Astrocyte (in vitro differentiated cells and primary cell): ENCODE results near the gene SH2D3A. TPM values are rescaled to one million over a fixed set of nuclear protein-coding genes. Genes with fewer than 3 reads are reported as not detected.

Experiments used
- DNase-seq: peaks from one replicate; pipeline ENCODE4 v3.0.0-alpha.2; 2010; ENCODE audit warnings: low read depth
- FAIRE-seq: peaks from 2 replicates; lab custom pipeline; 2011; peaks lifted over from hg19 to GRCh38; lab: Jason Lieb, UNC
- H2AFZ ChIP-seq: 2 replicates; pipeline ENCODE4 v1.6.0; 2012; ENCODE audit warnings: low read depth, low read length, inconsistent platforms
- H3K27ac ChIP-seq: 2 replicates; pipeline ENCODE4 v1.5.1; 2011; ENCODE audit warnings: low read depth, low read length, inconsistent platforms
- H3K27me3 ChIP-seq: 2 replicates; pipeline ENCODE4 v1.6.0; 2011; ENCODE audit warnings: low read length, inconsistent platforms; ENCODE audit not compliant: insufficient read depth
- H3K36me3 ChIP-seq: 2 replicates; pipeline ENCODE4 v1.5.1; 2011; ENCODE audit warnings: low read length, inconsistent platforms; ENCODE audit not compliant: insufficient read depth
- H3K4me1 ChIP-seq: 2 replicates; pipeline ENCODE4 v1.5.1; 2011; ENCODE audit warnings: low read length, inconsistent platforms; ENCODE audit not compliant: insufficient read depth
- H3K4me2 ChIP-seq: 2 replicates; pipeline ENCODE4 v1.6.0; 2012; ENCODE audit warnings: low read length, inconsistent platforms
- H3K4me3 ChIP-seq: 2 replicates; pipeline ENCODE4 v1.5.1; 2011; ENCODE audit warnings: low read depth, mild to moderate bottlenecking, low read length, inconsistent platforms; ENCODE audit not compliant: insufficient read depth
- H3K79me2 ChIP-seq: 2 replicates; pipeline ENCODE4 v1.6.0; 2012; ENCODE audit warnings: mild to moderate bottlenecking, low read length, inconsistent platforms; ENCODE audit not compliant: insufficient read depth
- H3K9ac ChIP-seq: 2 replicates; pipeline ENCODE4 v1.6.0; 2012; ENCODE audit warnings: mild to moderate bottlenecking, low read length, inconsistent platforms
- H3K9me3 ChIP-seq: 2 replicates; pipeline ENCODE4 v1.5.1; 2012; ENCODE audit warnings: low read depth, mild to moderate bottlenecking, low read length, inconsistent platforms; ENCODE audit not compliant: insufficient read depth
- H4K20me1 ChIP-seq: 2 replicates; pipeline ENCODE4 v1.6.0; 2012; ENCODE audit warnings: low read length, inconsistent platforms; ENCODE audit not compliant: insufficient read depth
- H3K27ac Mint-ChIP-seq: one replicate; pipeline ENCODE4 v1.8.0; 2021; ENCODE audit warnings: mild to moderate bottlenecking, mixed read lengths; ENCODE audit not compliant: unreplicated experiment
- H3K27me3 Mint-ChIP-seq: one replicate; pipeline ENCODE4 v1.8.0; 2021; ENCODE audit warnings: low read depth, mixed read lengths; ENCODE audit not compliant: unreplicated experiment
- H3K36me3 Mint-ChIP-seq: one replicate; pipeline ENCODE4 v1.8.0; 2021; ENCODE audit warnings: low read depth, mixed read lengths; ENCODE audit not compliant: unreplicated experiment
- H3K4me1 Mint-ChIP-seq: one replicate; pipeline ENCODE4 v1.8.0; 2021; ENCODE audit warnings: low read depth, mixed read lengths; ENCODE audit not compliant: unreplicated experiment
- H3K4me3 Mint-ChIP-seq: one replicate; pipeline ENCODE4 v1.8.0; 2021; ENCODE audit warnings: mild to moderate bottlenecking, moderate library complexity, mixed read lengths; ENCODE audit not compliant: unreplicated experiment
- H3K9me3 Mint-ChIP-seq: one replicate; pipeline ENCODE4 v1.8.0; 2021; ENCODE audit warnings: mild to moderate bottlenecking, mixed read lengths; ENCODE audit not compliant: unreplicated experiment
- CTCF ChIP-seq: IDR thresholded peaks from 2 replicates; pipeline ENCODE4 v1.5.1; 2011; ENCODE audit warnings: low read depth, mild to moderate bottlenecking, inconsistent platforms, low read length, moderate library complexity; ENCODE audit not compliant: insufficient read depth
- EZH2 ChIP-seq: IDR thresholded peaks from 2 replicates; pipeline ENCODE4 v1.6.1; 2012; ENCODE audit warnings: mild to moderate bottlenecking, low read length, inconsistent platforms; ENCODE audit not compliant: insufficient read depth
- total RNA-seq: library from RNA; stranded (reverse); gene quantifications from 2 replicates; pipeline ENCODE4 v1.2.1, GENCODE V29; 2021

SH2D3A gene
- total RNA-seq, 1 donor from 2014 or later: 2.6 TPM

GRCh38 chr19:6719992-6720368, 47.3 kb downstream of the SH2D3A start:
- Histone ChIP-seq H3K9ac (no peak overlapping the region), H2AFZ (no peak overlapping the region), H4K20me1 (no peaks in the 10 kb centered on the region), H3K79me2 (no peaks in the 10 kb centered on the region), H3K4me1 (no peaks in the 10 kb centered on the region), H3K9me3 (peaks cover 4% of the 10 kb centered on the region), H3K27me3 (no peaks in the 10 kb centered on the region), H3K27ac (no peak overlapping the region), H3K4me2 (no peak overlapping the region), H3K4me3 (no peak overlapping the region), H3K36me3 (no peaks in the 10 kb centered on the region)
- H3K4me1 Mint-ChIP-seq: peaks cover 2% of the 10 kb centered on the region
- FAIRE-seq: no peak
- peaks cover 7% of the 10 kb centered on the region for H3K9me3 Mint-ChIP-seq
- H3K27me3 Mint-ChIP-seq: peaks cover 8% of the 10 kb centered on the region
- no peak for TF ChIP-seq EZH2
- TF ChIP-seq CTCF: no peak
- H3K27ac Mint-ChIP-seq: peak overlapping the region; percentile 14
- no peaks in the 10 kb centered on the region for H3K36me3 Mint-ChIP-seq
- no peak overlapping the region for H3K4me3 Mint-ChIP-seq
- no peak for DNase-seq

- no peak for DNase-seq
- FAIRE-seq: no peak
- Histone ChIP-seq H3K4me1 (no peaks in the 10 kb centered on the region), H3K9me3 (peaks cover 4% of the 10 kb centered on the region), H2AFZ (no peak overlapping the region), H3K4me2 (no peak overlapping the region), H3K4me3 (no peak overlapping the region), H3K27me3 (no peaks in the 10 kb centered on the region), H3K9ac (no peak overlapping the region), H3K79me2 (no peaks in the 10 kb centered on the region), H3K36me3 (no peaks in the 10 kb centered on the region), H3K27ac (no peak overlapping the region), H4K20me1 (no peaks in the 10 kb centered on the region)
- Mint-ChIP-seq H3K4me3 (no peak overlapping the region), H3K27ac (no peak overlapping the region), H3K36me3 (no peaks in the 10 kb centered on the region), H3K9me3 (peaks cover 7% of the 10 kb centered on the region), H3K27me3 (peaks cover 8% of the 10 kb centered on the region), H3K4me1 (peaks cover 2% of the 10 kb centered on the region)
- TF ChIP-seq CTCF: no peak
- TF ChIP-seq EZH2: no peak
Measured at GRCh38 chr19:6719540-6719861, 47.7 kb downstream of the SH2D3A start.

GRCh38 chr19:6718741-6719539, 48.3 kb downstream of the SH2D3A start:
- Histone ChIP-seq H3K79me2 (no peaks in the 10 kb centered on the region), H3K27ac (no peak overlapping the region), H3K4me1 (no peaks in the 10 kb centered on the region), H2AFZ (no peak overlapping the region), H4K20me1 (no peaks in the 10 kb centered on the region), H3K36me3 (no peaks in the 10 kb centered on the region), H3K27me3 (no peaks in the 10 kb centered on the region), H3K4me2 (no peak overlapping the region), H3K9me3 (peaks cover 4% of the 10 kb centered on the region), H3K9ac (no peak overlapping the region), H3K4me3 (no peak overlapping the region)
- Mint-ChIP-seq H3K9me3 (peaks cover 7% of the 10 kb centered on the region), H3K4me1 (peaks cover 2% of the 10 kb centered on the region), H3K4me3 (no peak overlapping the region), H3K27me3 (peaks cover 8% of the 10 kb centered on the region), H3K27ac (no peak overlapping the region), H3K36me3 (no peaks in the 10 kb centered on the region)
- no peak for FAIRE-seq
- no peak for DNase-seq
- no peak for TF ChIP-seq EZH2
- TF ChIP-seq CTCF: no peak
